Neural cell (in vitro differentiated cells): ENCODE measurements around the gene CDCP2. TPM values are rescaled to one million over a fixed set of nuclear protein-coding genes. Genes with fewer than 3 reads are reported as not detected.

ENCODE experiments used
- H2AFZ ChIP-seq: fragments of 200-600, 300-800 bp; sonication (generic), shearing (Covaris generic); 2 replicates; pipeline ENCODE4 v1.6.0; 2014; ENCODE audit warnings: low read depth, mild to moderate bottlenecking, antibody characterized with exemption, low read length, moderate library complexity
- H3F3A ChIP-seq: fragments of 200-600 bp; shearing (Covaris generic); 2 replicates; pipeline ENCODE4 v1.6.1; 2016; ENCODE audit warnings: mild to moderate bottlenecking, moderate library complexity, mixed read lengths, antibody characterized with exemption, low read length; ENCODE audit not compliant: insufficient read depth, poor library complexity, severe bottlenecking
- H3K27ac ChIP-seq: fragments of 200-600, 300-800 bp; sonication (generic), shearing (Covaris generic); 2 replicates; pipeline ENCODE4 v1.5.1; 2014; ENCODE audit warnings: mild to moderate bottlenecking, low read length, moderate library complexity
- H3K27me3 ChIP-seq: fragments of 300-800, 200-600 bp; sonication (generic), shearing (Covaris generic); 2 replicates; pipeline ENCODE4 v1.6.0; 2014; ENCODE audit warnings: mild to moderate bottlenecking, low read depth, low read length, moderate library complexity; ENCODE audit not compliant: insufficient read depth
- H3K36me3 ChIP-seq: fragments of 300-800, 200-600 bp; sonication (generic), shearing (Covaris generic); 2 replicates; pipeline ENCODE4 v1.5.1; 2014; ENCODE audit warnings: mild to moderate bottlenecking, antibody characterized with exemption, low read length, moderate library complexity; ENCODE audit not compliant: insufficient read depth
- H3K4me2 ChIP-seq: fragments of 300-800, 200-600 bp; sonication (generic), shearing (Covaris generic); 2 replicates; pipeline ENCODE4 v1.6.0; 2014; ENCODE audit warnings: mild to moderate bottlenecking, low read length
- H3K4me3 ChIP-seq: fragments of 300-800, 200-600 bp; sonication (generic), shearing (Covaris generic); 2 replicates; pipeline ENCODE4 v1.5.1; 2014; ENCODE audit warnings: mild to moderate bottlenecking, low read length, moderate library complexity
- H3K79me2 ChIP-seq: fragments of 200-600 bp; shearing (Covaris generic); replicated peaks from 2 replicates; pipeline ENCODE4 v1.6.0; 2014; ENCODE audit warnings: mild to moderate bottlenecking, low read length, moderate library complexity; ENCODE audit not compliant: insufficient read depth
- H3K9ac ChIP-seq: fragments of 300-800, 200-600 bp; sonication (generic), shearing (Covaris generic); 2 replicates; pipeline ENCODE4 v1.6.1; 2016; ENCODE audit warnings: mild to moderate bottlenecking, low read length, mixed read lengths
- H3K9me2 ChIP-seq: fragments of 200-600 bp; shearing (Covaris generic); 2 replicates; pipeline ENCODE4 v1.6.1; 2016; ENCODE audit warnings: mild to moderate bottlenecking, low read length, mixed read lengths; ENCODE audit not compliant: insufficient read depth
- H3K9me3 ChIP-seq: fragments of 200-600, 300-800 bp; sonication (generic), shearing (Covaris generic); 2 replicates; pipeline ENCODE4 v1.6.1; 2016; ENCODE audit warnings: mild to moderate bottlenecking, mixed run types, low read length, moderate library complexity, mixed read lengths
- H4K20me1 ChIP-seq: fragments of 200-600 bp; shearing (Covaris generic); 2 replicates; pipeline ENCODE4 v1.6.1; 2016; ENCODE audit warnings: mild to moderate bottlenecking, mixed run types; ENCODE audit not compliant: insufficient read depth
- CTCF ChIP-seq: fragments of 450-650 bp; IDR thresholded peaks from 2 replicates; pipeline ENCODE4 v1.5.1; 2014; ENCODE audit warnings: antibody characterized with exemption, mild to moderate bottlenecking, moderate library complexity; ENCODE audit not compliant: poor library complexity, severe bottlenecking
- EP300 ChIP-seq: fragments of 450-650 bp; conservative IDR thresholded peaks from 2 replicates; pipeline ENCODE4 v1.6.1; 2014; ENCODE audit warnings: antibody characterized with exemption, mild to moderate bottlenecking, moderate library complexity; ENCODE audit not compliant: poor library complexity, severe bottlenecking
- EZH2 ChIP-seq: fragments of 200-600, 300-800 bp; shearing (Covaris generic), sonication (generic); IDR thresholded peaks from 2 replicates; pipeline ENCODE4 v1.6.1; 2014; ENCODE audit warnings: antibody characterized with exemption, low read length, borderline replicate concordance, mild to moderate bottlenecking; ENCODE audit not compliant: insufficient read depth, poor library complexity, severe bottlenecking
- MXI1 ChIP-seq: fragments of 450-650 bp; conservative IDR thresholded peaks from 2 replicates; pipeline ENCODE4 v1.6.1; 2014; ENCODE audit warnings: antibody characterized with exemption, mild to moderate bottlenecking; ENCODE audit not compliant: poor library complexity, severe bottlenecking
- POLR2AphosphoS5 ChIP-seq: IDR thresholded peaks from 2 replicates; pipeline ENCODE4 v1.6.1; 2012
- RAD21 ChIP-seq: fragments of 450-650 bp; conservative IDR thresholded peaks from 2 replicates; pipeline ENCODE4 v1.6.1; 2014; ENCODE audit warnings: antibody characterized with exemption, mild to moderate bottlenecking, moderate library complexity
- REST ChIP-seq: IDR thresholded peaks from 2 replicates; pipeline ENCODE4 v1.6.1; 2012; ENCODE audit warnings: borderline replicate concordance
- SMC3 ChIP-seq: fragments of 450-650 bp; conservative IDR thresholded peaks from 2 replicates; pipeline ENCODE4 v1.6.1; 2014; ENCODE audit warnings: antibody characterized with exemption, mild to moderate bottlenecking, moderate library complexity; ENCODE audit not compliant: poor library complexity
- TAF1 ChIP-seq: IDR thresholded peaks from 2 replicates; pipeline ENCODE4 v1.6.1; 2012; ENCODE audit warnings: low read depth
- polyA plus RNA-seq: library from polyadenylated mRNA; depleted of rRNA; stranded (reverse); fragments of >200 nt; gene quantifications from 2 replicates; pipeline ENCODE4 v1.2.3, GENCODE V29; 2014

Gene CDCP2
- polyA plus RNA-seq, 1 donor from 2014 or later = not detected

- H3K79me2 ChIP-seq = peaks cover 25% of the 10 kb centered on the region
- TF ChIP-seq CTCF (no peak), EP300 (peak; percentile 23), RAD21 (peak; percentile 53), REST (peak; percentile 29), POLR2AphosphoS5 (peak; percentile 85), MXI1 (peak; percentile 93), SMC3 (peak; percentile 67), TAF1 (peak; percentile 47), EZH2 (no peak)
- no peaks in the 10 kb centered on the region for H4K20me1 ChIP-seq
- H3K27me3 ChIP-seq = no peaks in the 10 kb centered on the region
- H3K27ac ChIP-seq = peak within 1 kb of the TSS; percentile 59
- no peaks in the 10 kb centered on the region for H3F3A ChIP-seq
- H3K4me2 ChIP-seq = peak within 1 kb of the TSS; percentile 96
- no peaks in the 10 kb centered on the region for H3K9me2 ChIP-seq
- peak within 1 kb of the TSS; percentile 78 for H3K9ac ChIP-seq
- H3K36me3 ChIP-seq = no peaks in the 10 kb centered on the region
- no peaks in the 10 kb centered on the region for H3K9me3 ChIP-seq
- peak within 1 kb of the TSS; percentile 93 for H3K4me3 ChIP-seq
- H2AFZ ChIP-seq = peak within 1 kb of the TSS; percentile 63
These were observed 47.1 kb upstream of the CDCP2 start, which contains the start of the genes CYB5RL and MRPL37 for GRCh38 chr1:54199765-54200518. TSS of gene CYB5RL (minus strand) at chr1:54200030. CDS start at chr1:54195616, 4,414 bp downstream. TSS of gene MRPL37 (plus strand) at chr1:54200167. CDS start at chr1:54200244, 77 bp downstream.

- Histone ChIP-seq H3K9ac (peak overlapping the region; percentile 43), H3K4me2 (peak overlapping the region; percentile 96), H3K4me3 (peak overlapping the region; percentile 93), H4K20me1 (no peaks in the 10 kb centered on the region), H2AFZ (peak overlapping the region; percentile 63), H3K27me3 (no peaks in the 10 kb centered on the region), H3K79me2 (peaks cover 25% of the 10 kb centered on the region), H3K36me3 (no peaks in the 10 kb centered on the region), H3K27ac (peak overlapping the region; percentile 3), H3K9me2 (no peaks in the 10 kb centered on the region), H3K9me3 (no peaks in the 10 kb centered on the region), H3F3A (no peaks in the 10 kb centered on the region)
- TF ChIP-seq SMC3 (no peak), MXI1 (no peak), POLR2AphosphoS5 (no peak), RAD21 (no peak), EZH2 (no peak), CTCF (no peak), REST (no peak), TAF1 (no peak), EP300 (no peak)
These were observed 46.5 kb upstream of the CDCP2 start for GRCh38 chr1:54199151-54199764.
